ENCODE measurements around the gene BEST4.

BEST4 gene

DNA sequence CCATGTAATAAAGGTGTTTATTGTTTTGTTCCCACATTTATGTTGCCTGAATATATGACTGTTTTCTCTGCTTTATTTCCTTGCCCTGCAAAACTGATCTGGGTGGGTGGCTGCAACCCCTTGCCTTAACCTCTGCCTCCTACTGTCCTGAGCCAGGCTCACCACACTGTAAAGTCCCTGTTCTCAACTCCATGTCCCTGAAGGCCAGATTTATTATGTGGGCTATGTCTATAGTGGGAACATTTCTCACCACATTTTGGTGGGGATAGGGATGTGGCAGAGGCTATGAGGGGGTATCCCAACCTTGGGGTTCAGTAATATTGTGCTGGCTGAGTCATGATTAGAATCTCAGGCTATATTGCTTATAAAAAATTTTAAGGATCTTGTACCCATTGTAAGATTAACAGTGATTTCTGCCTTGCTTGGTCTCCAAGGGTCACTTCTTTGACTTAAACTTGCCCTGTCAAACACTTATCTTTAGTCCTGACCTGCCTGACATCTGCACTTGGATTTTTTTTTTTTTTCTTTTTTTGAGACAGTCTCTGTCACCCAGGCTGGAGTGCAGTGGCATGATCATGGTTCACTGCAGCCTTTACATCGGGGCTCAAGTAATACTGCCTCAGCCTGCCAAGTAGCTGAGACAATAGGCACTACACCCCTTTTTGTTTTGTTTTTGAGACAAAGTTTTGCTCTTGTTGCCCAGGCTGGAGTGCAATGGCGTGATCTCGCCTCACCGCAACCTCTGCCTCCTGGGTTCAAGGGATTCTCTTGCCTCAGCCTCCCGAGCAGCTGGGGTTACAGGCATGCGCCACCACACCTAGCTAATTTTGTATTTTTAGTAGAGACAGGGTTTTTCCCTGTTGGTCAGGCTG, 9.0 kb downstream of the BEST4 start:
- TF ChIP-seq, protein P1, sequence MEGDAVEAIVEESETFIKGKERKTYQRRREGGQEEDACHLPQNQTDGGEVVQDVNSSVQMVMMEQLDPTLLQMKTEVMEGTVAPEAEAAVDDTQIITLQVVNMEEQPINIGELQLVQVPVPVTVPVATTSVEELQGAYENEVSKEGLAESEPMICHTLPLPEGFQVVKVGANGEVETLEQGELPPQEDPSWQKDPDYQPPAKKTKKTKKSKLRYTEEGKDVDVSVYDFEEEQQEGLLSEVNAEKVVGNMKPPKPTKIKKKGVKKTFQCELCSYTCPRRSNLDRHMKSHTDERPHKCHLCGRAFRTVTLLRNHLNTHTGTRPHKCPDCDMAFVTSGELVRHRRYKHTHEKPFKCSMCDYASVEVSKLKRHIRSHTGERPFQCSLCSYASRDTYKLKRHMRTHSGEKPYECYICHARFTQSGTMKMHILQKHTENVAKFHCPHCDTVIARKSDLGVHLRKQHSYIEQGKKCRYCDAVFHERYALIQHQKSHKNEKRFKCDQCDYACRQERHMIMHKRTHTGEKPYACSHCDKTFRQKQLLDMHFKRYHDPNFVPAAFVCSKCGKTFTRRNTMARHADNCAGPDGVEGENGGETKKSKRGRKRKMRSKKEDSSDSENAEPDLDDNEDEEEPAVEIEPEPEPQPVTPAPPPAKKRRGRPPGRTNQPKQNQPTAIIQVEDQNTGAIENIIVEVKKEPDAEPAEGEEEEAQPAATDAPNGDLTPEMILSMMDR (IDR thresholded peaks at IDR 0.05; ENCODE audit: unreplicated experiment in 3 of 3), result no peak
- Mint-ChIP-seq H3K36me3 (ENCODE audit: low read depth) (peaks cover 49% of the 10 kb centered on the region), H3K9me3 (no peaks in the 10 kb centered on the region), H3K4me1 (peaks cover 32% of the 10 kb centered on the region), H3K27ac (peak overlapping the region; percentile 1 to 38 (median 8)), H3K27me3 (ENCODE audit: low read depth) (no peaks in the 10 kb centered on the region), H3K4me3 (peak overlapping the region; percentile 73 to 93 (median 78))

DNA sequence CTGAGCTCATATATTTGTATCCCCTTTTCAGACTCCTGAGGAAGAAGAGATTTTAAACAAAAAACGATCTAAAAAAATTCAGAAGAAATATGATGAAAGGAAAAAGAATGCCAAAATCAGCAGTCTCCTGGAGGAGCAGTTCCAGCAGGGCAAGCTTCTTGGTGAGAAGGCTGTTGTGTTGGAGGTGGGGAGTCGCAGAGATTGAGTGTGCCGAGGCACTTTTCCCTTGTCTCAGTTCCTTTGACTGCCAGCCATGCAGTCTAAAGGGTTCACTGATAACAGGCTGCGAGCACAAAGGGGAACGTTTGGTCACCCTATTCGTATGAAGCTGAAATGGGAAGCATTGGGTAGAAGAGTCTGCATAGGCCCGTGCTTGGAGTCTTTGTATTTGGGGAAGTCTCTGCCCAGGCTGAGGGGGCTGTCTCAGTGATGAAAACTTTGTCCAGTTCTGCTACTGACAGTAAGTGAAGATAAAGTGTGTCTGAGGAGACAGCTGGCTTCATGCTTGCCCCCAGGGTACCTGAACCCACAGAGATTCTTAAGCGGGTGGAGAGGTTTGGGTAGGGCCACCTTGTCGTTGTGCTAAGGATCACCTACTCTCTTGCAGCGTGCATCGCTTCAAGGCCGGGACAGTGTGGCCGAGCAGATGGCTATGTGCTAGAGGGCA, 9.9 kb downstream of the BEST4 start:
- Mint-ChIP-seq H3K36me3 (ENCODE audit: low read depth) (peaks cover 42% of the 10 kb centered on the region), H3K27me3 (ENCODE audit: low read depth) (no peaks in the 10 kb centered on the region), H3K4me3 (peak overlapping the region; percentile 91 to 93 (median 93)), H3K4me1 (peaks cover 25% of the 10 kb centered on the region), H3K9me3 (no peaks in the 10 kb centered on the region), H3K27ac (peak overlapping the region in 2 of 3 experiments; percentile 34 to 64)
- TF ChIP-seq, protein P1 (IDR thresholded peaks at IDR 0.05; ENCODE audit: unreplicated experiment in 3 of 3), result no peak

DNA sequence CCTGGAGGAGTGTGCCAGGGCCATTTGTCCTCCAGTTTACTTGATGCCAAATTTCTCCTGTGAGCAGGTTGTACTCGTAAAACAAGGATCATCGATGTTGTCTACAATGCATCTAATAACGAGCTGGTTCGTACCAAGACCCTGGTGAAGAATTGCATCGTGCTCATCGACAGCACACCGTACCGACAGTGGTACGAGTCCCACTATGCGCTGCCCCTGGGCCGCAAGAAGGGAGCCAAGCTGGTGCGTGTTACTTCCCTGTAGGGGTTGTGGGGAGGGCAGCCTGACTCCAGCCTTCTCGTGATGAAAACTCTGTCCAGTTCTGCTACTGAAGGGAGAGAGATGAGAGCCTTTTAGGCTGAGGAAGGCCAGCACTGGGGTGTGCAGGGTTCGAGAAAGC, 10.4 kb downstream of the BEST4 start:
- Mint-ChIP-seq H3K9me3 (no peaks in the 10 kb centered on the region), H3K4me3 (peak overlapping the region; percentile 91 to 93 (median 93)), H3K4me1 (peaks cover 25% of the 10 kb centered on the region), H3K27me3 (ENCODE audit: low read depth) (no peaks in the 10 kb centered on the region), H3K27ac (peak overlapping the region; percentile 25 to 77 (median 64)), H3K36me3 (ENCODE audit: low read depth) (peaks cover 42% of the 10 kb centered on the region)
- TF ChIP-seq, protein P1 (IDR thresholded peaks at IDR 0.05; ENCODE audit: unreplicated experiment in 3 of 3), result no peak

DNA sequence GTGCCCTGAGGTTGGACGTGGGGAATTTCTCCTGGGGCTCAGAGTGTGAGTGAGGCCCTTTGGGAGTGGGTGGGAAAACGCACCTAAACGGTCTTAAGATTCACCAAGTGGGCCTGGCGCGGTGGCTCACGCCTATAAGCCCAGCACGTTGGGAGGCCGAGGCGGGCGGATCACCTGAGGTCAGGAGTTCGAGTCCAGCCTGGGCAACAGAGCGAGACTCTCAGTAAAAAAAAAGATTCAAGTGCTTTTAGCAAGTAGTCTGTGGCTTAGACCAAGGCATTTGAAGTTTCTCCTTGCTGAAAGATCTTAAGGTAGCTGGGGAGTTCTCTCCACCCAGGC, 11.3 kb downstream of the BEST4 start:
- peak overlapping the region; percentile 91 to 96 (median 96) for H3K27ac Mint-ChIP-seq
- no peaks in the 10 kb centered on the region for H3K27me3 Mint-ChIP-seq (ENCODE audit: low read depth)
- H3K4me3 Mint-ChIP-seq, result peak overlapping the region; percentile 91 to 93 (median 93)
- TF ChIP-seq, protein P1 (IDR thresholded peaks at IDR 0.05; ENCODE audit: unreplicated experiment in 3 of 3), result no peak
- no peaks in the 10 kb centered on the region for H3K9me3 Mint-ChIP-seq
- peaks cover 25% of the 10 kb centered on the region for H3K4me1 Mint-ChIP-seq
- peaks cover 42% of the 10 kb centered on the region for H3K36me3 Mint-ChIP-seq (ENCODE audit: low read depth)

DNA sequence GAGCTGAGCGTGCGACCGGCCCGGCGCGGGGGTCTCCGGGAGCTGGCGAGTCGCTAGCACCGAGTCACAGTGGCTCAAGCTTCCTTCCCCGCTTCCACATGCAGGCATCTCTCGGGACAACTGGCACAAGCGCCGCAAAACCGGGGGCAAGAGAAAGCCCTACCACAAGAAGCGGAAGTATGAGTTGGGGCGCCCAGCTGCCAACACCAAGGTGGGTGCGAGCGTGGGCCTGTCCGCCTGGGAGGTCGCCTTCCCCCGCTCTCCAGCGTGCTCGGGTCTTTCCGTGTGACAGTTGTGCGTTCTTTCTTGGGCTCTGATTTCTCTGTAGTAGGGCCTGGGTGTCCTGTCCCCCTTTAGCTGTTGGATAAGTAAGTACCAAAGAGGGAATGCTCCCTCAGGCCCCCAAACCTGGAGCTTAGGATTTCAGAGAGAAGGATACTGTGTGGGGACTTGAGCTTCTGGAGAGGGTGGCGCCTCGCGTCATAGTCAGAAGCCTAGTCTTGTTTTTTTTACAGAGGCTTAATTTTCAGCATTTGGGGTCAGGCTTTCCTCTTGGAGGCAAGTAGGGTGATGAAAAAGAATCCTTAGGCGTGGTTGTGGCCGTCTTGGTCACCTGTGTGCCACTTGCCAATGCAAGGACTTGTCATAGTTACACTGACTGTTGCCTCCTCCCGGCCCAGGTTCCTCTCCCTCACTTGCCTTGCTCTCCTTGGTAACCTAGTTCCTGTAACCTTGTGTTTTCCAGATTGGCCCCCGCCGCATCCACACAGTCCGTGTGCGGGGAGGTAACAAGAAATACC, 11.8 kb downstream of the BEST4 start:
- TF ChIP-seq, protein P1 (IDR thresholded peaks at IDR 0.05; ENCODE audit: unreplicated experiment in 3 of 3), result no peak
- peak overlapping the region; percentile 91 to 93 (median 93) for H3K4me3 Mint-ChIP-seq
- no peaks in the 10 kb centered on the region for H3K9me3 Mint-ChIP-seq
- peaks cover 36% of the 10 kb centered on the region for H3K36me3 Mint-ChIP-seq (ENCODE audit: low read depth)
- H3K4me1 Mint-ChIP-seq, result peaks cover 25% of the 10 kb centered on the region
- H3K27me3 Mint-ChIP-seq (ENCODE audit: low read depth), result no peaks in the 10 kb centered on the region
- peak overlapping the region; percentile 91 to 96 (median 96) for H3K27ac Mint-ChIP-seq

All from nephron (organoid).